ENCODE results near the gene RGS9. TPM values are rescaled to one million over a fixed set of nuclear protein-coding genes. Genes with fewer than 3 reads are reported as not detected.
A peak's percentile ranks its signal among the peaks of the same experiment; 100 is the strongest.

RGS9 gene
- total RNA-seq, 1 experiment from 2014 or later: 6.3 TPM

GRCh38 chr17:65184235-65184959, 47.2 kb downstream of the RGS9 start:
- Histone ChIP-seq H3K4me1 (no peaks in the 10 kb centered on the region), H3K27me3 (replicated peaks; ENCODE audit: control insufficient read depth, insufficient read depth, low read length) (no peaks in the 10 kb centered on the region), H3K4me3 (ENCODE audit: low read depth, low read length) (no peak overlapping the region), H3K36me3 (ENCODE audit: control insufficient read depth, insufficient read depth, low read length) (no peaks in the 10 kb centered on the region), H3K9me3 (no peaks in the 10 kb centered on the region)
- intact Hi-C loops (cut with micrococcal nuclease; ENCODE audit: unreplicated experiment): no loop called here
- POLR2A ChIA-PET: no interaction called here
- BruUV-seq (replicated peaks): no TSS peak
- H3K27me3 Mint-ChIP-seq (ENCODE audit: insufficient read depth, unreplicated experiment): peaks cover 7% of the 10 kb centered on the region
- DNase-seq: no peak
- H3K4me1 Mint-ChIP-seq (ENCODE audit: low read depth, unreplicated experiment): peaks cover 14% of the 10 kb centered on the region
- CTCF ChIA-PET: no interaction called here
- H3K27ac Mint-ChIP-seq (ENCODE audit: unreplicated experiment): no peak overlapping the region
- no peaks in the 10 kb centered on the region for H3K9me3 Mint-ChIP-seq (ENCODE audit: unreplicated experiment)
- TF ChIP-seq CTCF (IDR thresholded peaks at IDR 0.05; ENCODE audit: insufficient read depth in 1 of 2, low read depth in 1 of 2, low read length in 1 of 2, severe bottlenecking in 1 of 2, unreplicated experiment in 1 of 2): no peak
- H3K36me3 Mint-ChIP-seq (ENCODE audit: insufficient read depth, unreplicated experiment): no peaks in the 10 kb centered on the region
- no peak overlapping the region for H3K4me3 Mint-ChIP-seq (ENCODE audit: unreplicated experiment)

GRCh38 chr17:65185062-65185461, 47.9 kb downstream of the RGS9 start:
- H3K36me3 Mint-ChIP-seq (ENCODE audit: insufficient read depth, unreplicated experiment): no peaks in the 10 kb centered on the region
- ChIA-PET POLR2A (no interaction called here), CTCF (no interaction called here)
- BruUV-seq (replicated peaks): no TSS peak
- H3K4me1 Mint-ChIP-seq (ENCODE audit: low read depth, unreplicated experiment): peaks cover 14% of the 10 kb centered on the region
- H3K9me3 Mint-ChIP-seq (ENCODE audit: unreplicated experiment): no peaks in the 10 kb centered on the region
- H3K4me3 ChIP-seq (ENCODE audit: low read depth, low read length): no peak overlapping the region
- H3K4me1 ChIP-seq: no peaks in the 10 kb centered on the region
- no peaks in the 10 kb centered on the region for H3K9me3 ChIP-seq
- H3K36me3 ChIP-seq (ENCODE audit: control insufficient read depth, insufficient read depth, low read length): no peaks in the 10 kb centered on the region
- peaks cover 7% of the 10 kb centered on the region for H3K27me3 Mint-ChIP-seq (ENCODE audit: insufficient read depth, unreplicated experiment)
- DNase-seq: no peak
- no peak overlapping the region for H3K27ac Mint-ChIP-seq (ENCODE audit: unreplicated experiment)
- intact Hi-C loops (cut with micrococcal nuclease; ENCODE audit: unreplicated experiment): no loop called here
- no peak for TF ChIP-seq CTCF (IDR thresholded peaks at IDR 0.05; ENCODE audit: insufficient read depth in 1 of 2, low read depth in 1 of 2, low read length in 1 of 2, severe bottlenecking in 1 of 2, unreplicated experiment in 1 of 2)
- H3K4me3 Mint-ChIP-seq (ENCODE audit: unreplicated experiment): no peak overlapping the region
- no peaks in the 10 kb centered on the region for H3K27me3 ChIP-seq (replicated peaks; ENCODE audit: control insufficient read depth, insufficient read depth, low read length)

- no peak overlapping the region for H3K4me3 ChIP-seq (ENCODE audit: low read depth, low read length)
- no peaks in the 10 kb centered on the region for H3K36me3 Mint-ChIP-seq (ENCODE audit: insufficient read depth, unreplicated experiment)
- BruUV-seq (replicated peaks): no TSS peak
- no peaks in the 10 kb centered on the region for H3K4me1 ChIP-seq
- H3K36me3 ChIP-seq (ENCODE audit: control insufficient read depth, insufficient read depth, low read length): no peaks in the 10 kb centered on the region
- peaks cover 14% of the 10 kb centered on the region for H3K4me1 Mint-ChIP-seq (ENCODE audit: low read depth, unreplicated experiment)
- no peaks in the 10 kb centered on the region for H3K9me3 ChIP-seq
- peaks cover 7% of the 10 kb centered on the region for H3K27me3 Mint-ChIP-seq (ENCODE audit: insufficient read depth, unreplicated experiment)
- no peak for DNase-seq
- no peak overlapping the region for H3K27ac Mint-ChIP-seq (ENCODE audit: unreplicated experiment)
- intact Hi-C loops (cut with micrococcal nuclease; ENCODE audit: unreplicated experiment): no loop called here
- CTCF ChIA-PET: no interaction called here
- no peaks in the 10 kb centered on the region for H3K9me3 Mint-ChIP-seq (ENCODE audit: unreplicated experiment)
- H3K27me3 ChIP-seq (replicated peaks; ENCODE audit: control insufficient read depth, insufficient read depth, low read length): no peaks in the 10 kb centered on the region
- H3K4me3 Mint-ChIP-seq (ENCODE audit: unreplicated experiment): no peak overlapping the region
- TF ChIP-seq CTCF (IDR thresholded peaks at IDR 0.05; ENCODE audit: insufficient read depth in 1 of 2, low read depth in 1 of 2, low read length in 1 of 2, severe bottlenecking in 1 of 2, unreplicated experiment in 1 of 2): peak in 1 of 2 experiments; percentile 1
- POLR2A ChIA-PET: no interaction called here
Observed at GRCh38 chr17:65185668-65186382, 48.7 kb downstream of the RGS9 start.

Measured in Caco-2 (cell line).